ENCODE data around the gene YOD1.
"Not testable (repeated sequence)": the region's sequence is repeated elsewhere in the genome, so short reads cannot be mapped to it uniquely, and the experiment has no call there.

YOD1 gene

GRCh38 chr1:207047505-207047904 lies 3.5 kb downstream of the YOD1 start:
- DNase-seq: no peak

GRCh38 chr1:207045453-207045852 lies 5.6 kb downstream of the YOD1 start:
- no peak for DNase-seq

GRCh38 chr1:207041397-207041796 lies 9.6 kb downstream of the YOD1 start:
- not testable (repeated sequence) for DNase-seq

GRCh38 chr1:207040181-207040533 lies 10.9 kb downstream of the YOD1 start:
- no peak for DNase-seq

- DNase-seq: no peak
Observed at GRCh38 chr1:207039380-207040180, 11.4 kb downstream of the YOD1 start.

- no peak for DNase-seq
Observed at GRCh38 chr1:207036865-207037264, 14.1 kb downstream of the YOD1 start.

- no peak for DNase-seq
Observed at GRCh38 chr1:207035877-207036551, 15.0 kb downstream of the YOD1 start.

- no peak for DNase-seq
Observed at GRCh38 chr1:207034998-207035397, 16.0 kb downstream of the YOD1 start.

GRCh38 chr1:207034208-207034607 lies 16.8 kb downstream of the YOD1 start:
- no peak for DNase-seq

GRCh38 chr1:207033302-207033701 lies 17.7 kb downstream of the YOD1 start:
- DNase-seq: no peak

- no peak for DNase-seq
Observed at GRCh38 chr1:207032528-207033017, 18.4 kb downstream of the YOD1 start, which contains the start of gene C1orf116. TSS of gene C1orf116 (minus strand) at chr1:207032756. CDS start at chr1:207027598, 5,158 bp downstream.

- DNase-seq: no peak
Observed at GRCh38 chr1:207031632-207032264, 19.3 kb downstream of the YOD1 start.

- DNase-seq: no peak
Observed at GRCh38 chr1:207031016-207031415, 20.0 kb downstream of the YOD1 start.

GRCh38 chr1:207030522-207031009 lies 20.4 kb downstream of the YOD1 start:
- no peak for DNase-seq

GRCh38 chr1:207029701-207030521 lies 21.1 kb downstream of the YOD1 start:
- no peak for DNase-seq

GRCh38 chr1:207028884-207029650 lies 21.9 kb downstream of the YOD1 start:
- DNase-seq: no peak

GRCh38 chr1:207027921-207028320 lies 23.1 kb downstream of the YOD1 start:
- DNase-seq: no peak

- no peak for DNase-seq
Observed at GRCh38 chr1:207027206-207027777, 23.7 kb downstream of the YOD1 start.

- DNase-seq: no peak
Observed at GRCh38 chr1:207026104-207026534, 24.9 kb downstream of the YOD1 start.

GRCh38 chr1:207025146-207025880 lies 25.7 kb downstream of the YOD1 start:
- DNase-seq: no peak

All from stimulated activated CD4-positive, alpha-beta T cell treated with anti-CD3 and anti-CD28 coated beads, Interleukin-2, amount 100 ng/mL, for 24 hours (primary cell).